ENCODE results near the gene AVEN. TPM values are rescaled to one million over a fixed set of nuclear protein-coding genes. Genes with fewer than 3 reads are reported as not detected.

The AVEN gene
- total and polyA plus RNA-seq, 3 donors from 2014 or later = 23.4 to 35.1 (median 25.4) TPM

DNA sequence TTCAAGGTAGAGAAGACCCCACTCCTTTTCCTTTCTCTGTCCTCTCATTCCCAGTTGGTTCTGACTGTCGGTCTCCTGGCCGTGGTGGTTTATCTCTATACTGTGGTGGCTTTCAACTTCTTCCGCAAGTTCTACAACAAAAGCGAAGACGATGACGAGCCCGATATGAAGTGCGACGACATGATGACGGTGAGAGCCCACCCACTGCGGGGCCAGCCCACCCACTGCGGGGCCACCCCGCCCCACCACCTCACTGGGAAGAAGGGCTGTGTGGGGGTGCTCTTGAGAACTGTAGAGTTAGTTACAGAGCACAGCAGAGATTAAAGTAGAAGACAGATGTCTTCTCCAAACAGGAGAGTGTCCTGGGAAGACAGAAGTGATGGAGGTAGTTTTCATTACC, 181.3 kb downstream of the AVEN start:
- Histone ChIP-seq H3K36me3 (ENCODE audit: low read depth, missing control alignments) (no peaks in the 10 kb centered on the region), H3K27me3 (no peaks in the 10 kb centered on the region), H3K4me1 (no peaks in the 10 kb centered on the region), H3K27ac (no peak overlapping the region), H3K4me3 (no peak overlapping the region), H3K9me3 (no peaks in the 10 kb centered on the region)
- intact Hi-C loops (cut with DNase I; ENCODE audit: low total_unique reads) = no loop called here
- TF ChIP-seq POLR2A (IDR thresholded peaks at IDR 0.05) = no peak
- TF ChIP-seq, protein P1, sequence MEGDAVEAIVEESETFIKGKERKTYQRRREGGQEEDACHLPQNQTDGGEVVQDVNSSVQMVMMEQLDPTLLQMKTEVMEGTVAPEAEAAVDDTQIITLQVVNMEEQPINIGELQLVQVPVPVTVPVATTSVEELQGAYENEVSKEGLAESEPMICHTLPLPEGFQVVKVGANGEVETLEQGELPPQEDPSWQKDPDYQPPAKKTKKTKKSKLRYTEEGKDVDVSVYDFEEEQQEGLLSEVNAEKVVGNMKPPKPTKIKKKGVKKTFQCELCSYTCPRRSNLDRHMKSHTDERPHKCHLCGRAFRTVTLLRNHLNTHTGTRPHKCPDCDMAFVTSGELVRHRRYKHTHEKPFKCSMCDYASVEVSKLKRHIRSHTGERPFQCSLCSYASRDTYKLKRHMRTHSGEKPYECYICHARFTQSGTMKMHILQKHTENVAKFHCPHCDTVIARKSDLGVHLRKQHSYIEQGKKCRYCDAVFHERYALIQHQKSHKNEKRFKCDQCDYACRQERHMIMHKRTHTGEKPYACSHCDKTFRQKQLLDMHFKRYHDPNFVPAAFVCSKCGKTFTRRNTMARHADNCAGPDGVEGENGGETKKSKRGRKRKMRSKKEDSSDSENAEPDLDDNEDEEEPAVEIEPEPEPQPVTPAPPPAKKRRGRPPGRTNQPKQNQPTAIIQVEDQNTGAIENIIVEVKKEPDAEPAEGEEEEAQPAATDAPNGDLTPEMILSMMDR (IDR thresholded peaks at IDR 0.05) = no peak
- no peak for DNase-seq
- 96 to 97% methylated on average over 13 of the region's 13 CpGs for WGBS, 2 donors

DNA sequence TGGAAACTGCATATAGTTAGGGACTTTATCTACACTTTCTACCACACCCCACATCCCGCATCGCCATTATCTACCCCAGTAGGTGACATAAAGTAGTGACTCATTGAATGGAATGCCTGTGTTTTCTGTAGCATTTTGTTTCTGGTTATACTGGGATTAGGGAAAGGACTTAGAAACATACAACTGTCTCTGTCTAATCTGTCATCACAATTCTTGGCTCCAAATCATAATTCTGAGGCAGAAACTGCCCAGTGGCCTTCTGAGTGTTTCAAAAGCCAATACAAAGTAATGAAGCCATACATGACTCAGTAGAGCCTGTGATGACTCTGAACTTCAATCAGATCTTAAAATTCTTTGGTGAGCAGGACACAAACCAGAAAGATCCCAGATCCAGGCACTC, 186.4 kb downstream of the AVEN start:
- DNase-seq = no peak
- no peak overlapping the region for H3K27ac ChIP-seq
- no peaks in the 10 kb centered on the region for H3K36me3 ChIP-seq (ENCODE audit: low read depth, missing control alignments)
- TF ChIP-seq, protein P1 (IDR thresholded peaks at IDR 0.05) = no peak
- H3K9me3 ChIP-seq = no peaks in the 10 kb centered on the region
- H3K27me3 ChIP-seq = no peaks in the 10 kb centered on the region
- WGBS, 2 donors = 84 to 88% methylated on average over 2 of the region's 2 CpGs
- H3K4me3 ChIP-seq = no peak overlapping the region
- no peaks in the 10 kb centered on the region for H3K4me1 ChIP-seq
- intact Hi-C loops (cut with DNase I; ENCODE audit: low total_unique reads) = no loop called here

DNA sequence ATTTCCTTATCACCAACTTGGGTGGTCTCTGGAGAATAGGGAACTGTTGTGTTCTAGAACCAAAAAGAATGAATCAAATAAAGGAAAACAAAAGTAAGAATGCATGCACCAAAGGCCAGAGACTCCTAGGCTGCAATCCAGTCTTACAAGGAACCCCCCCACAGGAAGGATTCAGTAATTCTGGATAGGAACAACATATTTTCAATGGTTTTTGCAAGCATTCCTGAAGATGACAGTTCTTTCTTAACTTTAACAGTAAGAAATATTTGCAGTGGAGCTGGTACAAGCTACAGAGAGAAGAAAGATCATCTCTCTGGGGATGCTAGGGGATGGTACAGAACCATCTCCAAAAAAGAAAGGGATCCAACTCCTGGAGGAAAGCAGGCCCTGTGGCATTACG, 186.9 kb downstream of the AVEN start:
- no peak for DNase-seq
- TF ChIP-seq, protein P1 (IDR thresholded peaks at IDR 0.05) = no peak
- no peak for TF ChIP-seq POLR2A (IDR thresholded peaks at IDR 0.05)
- Histone ChIP-seq H3K27ac (no peak overlapping the region), H3K27me3 (no peaks in the 10 kb centered on the region), H3K36me3 (ENCODE audit: low read depth, missing control alignments) (no peaks in the 10 kb centered on the region), H3K9me3 (no peaks in the 10 kb centered on the region), H3K4me1 (no peaks in the 10 kb centered on the region), H3K4me3 (no peak overlapping the region)
- WGBS, 2 donors = 47 to 81% methylated on average over 1 of the region's 1 CpG
- intact Hi-C loops (cut with DNase I; ENCODE audit: low total_unique reads) = no loop called here

DNA sequence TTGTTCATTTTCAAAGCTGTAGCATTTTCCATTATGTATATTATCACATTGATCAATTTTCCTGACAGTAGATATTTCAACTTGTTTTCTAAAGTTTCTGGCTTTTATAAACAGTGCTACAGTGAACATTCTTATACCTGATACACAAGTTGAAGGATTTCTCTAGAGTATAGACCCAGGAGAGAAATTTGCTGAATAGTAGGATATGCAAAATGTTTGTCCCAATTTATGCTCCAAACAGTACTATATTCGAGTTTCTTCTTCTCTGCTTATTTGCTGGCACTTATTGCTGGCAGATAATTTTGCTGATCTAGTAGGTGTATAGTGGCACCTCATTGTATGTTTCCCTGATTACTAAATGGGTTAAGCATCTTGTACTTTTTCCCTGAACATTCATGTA, 187.9 kb downstream of the AVEN start:
- no peak for DNase-seq
- Histone ChIP-seq H3K4me3 (no peak overlapping the region), H3K27me3 (no peaks in the 10 kb centered on the region), H3K4me1 (no peaks in the 10 kb centered on the region), H3K36me3 (ENCODE audit: low read depth, missing control alignments) (no peaks in the 10 kb centered on the region), H3K9me3 (no peaks in the 10 kb centered on the region), H3K27ac (no peak overlapping the region)
- intact Hi-C loops (cut with DNase I; ENCODE audit: low total_unique reads) = no loop called here
- no peak for TF ChIP-seq POLR2A (IDR thresholded peaks at IDR 0.05)
- TF ChIP-seq, protein P1 (IDR thresholded peaks at IDR 0.05) = no peak
- WGBS, 2 donors = 87 to 95% methylated on average over 1 of the region's 1 CpG

DNA sequence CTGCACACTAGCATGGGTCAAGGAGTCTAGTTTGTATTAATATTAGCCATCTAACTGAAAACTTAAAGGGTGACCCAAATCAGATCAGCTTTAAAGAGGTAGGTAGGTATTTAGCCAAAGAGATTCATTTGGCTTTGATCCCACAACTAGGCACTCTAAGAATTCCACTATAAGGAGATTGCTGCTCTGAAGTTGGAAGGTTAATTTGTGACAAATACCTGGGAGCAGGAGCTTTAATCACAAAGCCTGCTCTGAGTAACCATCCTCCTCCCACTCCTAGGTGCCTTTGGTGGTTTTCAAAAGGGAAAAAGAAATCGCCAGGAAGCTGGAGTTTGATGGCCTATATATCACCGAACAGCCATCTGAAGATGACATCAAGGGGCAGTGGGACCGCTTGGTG, 191.0 kb downstream of the AVEN start:
- no peak for TF ChIP-seq POLR2A (IDR thresholded peaks at IDR 0.05)
- TF ChIP-seq, protein P1 (IDR thresholded peaks at IDR 0.05) = no peak
- no peaks in the 10 kb centered on the region for H3K27me3 ChIP-seq
- H3K27ac ChIP-seq = no peak overlapping the region
- no peaks in the 10 kb centered on the region for H3K36me3 ChIP-seq (ENCODE audit: low read depth, missing control alignments)
- WGBS, 2 donors = 72 to 85% methylated on average over 3 of the region's 3 CpGs
- intact Hi-C loops (cut with DNase I; ENCODE audit: low total_unique reads) = no loop called here
- no peaks in the 10 kb centered on the region for H3K4me1 ChIP-seq
- H3K9me3 ChIP-seq = no peaks in the 10 kb centered on the region
- DNase-seq = no peak
- no peak overlapping the region for H3K4me3 ChIP-seq
